K562 (cell line): ENCODE measurements around the gene CNNM3. TPM values are rescaled to one million over a fixed set of nuclear protein-coding genes. Genes with fewer than 3 reads are reported as not detected.
A peak's percentile ranks its signal among the peaks of the same experiment; 100 is the strongest.

Source experiments
- CEBPB ChIP-seq: fragments of 450-650 bp; IDR thresholded peaks from 2 replicates; pipeline ENCODE4 v1.6.1; 2016; ENCODE audit warnings: missing genetic modification characterization, missing compliant biosample characterization
- CREM ChIP-seq: IDR thresholded peaks from 2 replicates; pipeline ENCODE4 v1.6.1; 2014; ENCODE audit warnings: antibody characterized with exemption, low read depth
- ETS2 ChIP-seq: IDR thresholded peaks from 2 replicates; pipeline ENCODE4 v1.6.1; 2016; ENCODE audit warnings: borderline replicate concordance, missing genetic modification characterization, mild to moderate bottlenecking, moderate library complexity, missing compliant biosample characterization; ENCODE audit not compliant: poor library complexity, severe bottlenecking
- KDM5B ChIP-seq: fragments of 200-600 bp; sonication (generic); IDR thresholded peaks from 2 replicates; pipeline ENCODE4 v1.6.1; 2012; ENCODE audit warnings: low read depth, mild to moderate bottlenecking, moderate library complexity, low read length, control low read depth, inconsistent platforms; ENCODE audit not compliant: insufficient replicate concordance
- NONO ChIP-seq, 2 experiments: fragments of 200-400 bp in 1 of 2; fragments of 450-650 bp in 1 of 2; formaldehyde crosslinking in 1 of 2; IDR thresholded peaks; 2 replicates each; pipeline ENCODE4 v1.6.1; 2017; ENCODE audit warnings: low read depth in 2 of 2, mild to moderate bottlenecking in 2 of 2, moderate library complexity in 2 of 2, low read length in 1 of 2
- POLR3G ChIP-seq: IDR thresholded peaks from 2 replicates; pipeline ENCODE4 v1.6.1; 2011; ENCODE audit not compliant: insufficient read length, insufficient replicate concordance; ENCODE audit errors: extremely low read depth
- RBM22 ChIP-seq: fragments of 200-400 bp; formaldehyde crosslinking; IDR thresholded peaks from 2 replicates; pipeline ENCODE4 v1.6.1; 2018; ENCODE audit warnings: low read length, low read depth; ENCODE audit not compliant: poor library complexity, severe bottlenecking
- ZNF12 ChIP-seq: sonication (generic); formaldehyde crosslinking; IDR thresholded peaks from 2 replicates; pipeline ENCODE4 v1.4.0; 2020; ENCODE audit warnings: mild to moderate bottlenecking, missing genetic modification reagents
- ZNF717 ChIP-seq: fragments of 250-450 bp; sonication (Bioruptor Pico); IDR thresholded peaks from 2 replicates; pipeline ENCODE4 v1.5.0; 2021
- ZNF830 ChIP-seq: fragments of 250-450 bp; sonication (Bioruptor Pico); IDR thresholded peaks from 2 replicates; pipeline ENCODE4 v1.5.0; 2021; ENCODE audit warnings: mild to moderate bottlenecking
- polyA plus RNA-seq, 8 experiments: library from polyadenylated mRNA; depleted of rRNA in 4 of 8; stranded (reverse) in 5 of 8; unstranded in 3 of 8; fragments of >200 nt; fragmentation: Nextera tagmentation in 2 of 8; fragmentation: Illumina TruSeq in 1 of 8; extraction: Ambion mirVana in 2 of 8; extraction: Trizol in 1 of 8; gene quantifications; 2 replicates each; pipeline versions ENCODE4 v1.2.1 to v1.2.3, GENCODE V29; 2011 to 2014; ENCODE audit warnings: inconsistent platforms in 1 of 8, missing spikeins in 1 of 8
- total RNA-seq, 7 experiments: library from RNA; depleted of rRNA in 6 of 7; stranded (reverse); fragments of >200 nt in 6 of 7; fragmentation: Illumina TruSeq in 2 of 7; extraction: Trizol in 2 of 7; gene quantifications; 2 replicates each; pipeline versions ENCODE4 v1.2.1 to v1.2.3, GENCODE V29; 2011 to 2021; ENCODE audit warnings: low replicate concordance in 1 of 7
- TF ChIP-seq, protein P1 (sequence below): IDR thresholded peaks from 2 replicates; pipeline ENCODE4 v1.6.1; 2016; ENCODE audit warnings: missing genetic modification characterization, missing compliant biosample characterization

The CNNM3 gene
- total and polyA plus RNA-seq, 9 of the 15 experiments (the other 6 are each of a cell fraction or from before 2014, with no cell fraction given) = 1.4 to 16.9 (median 6.5) TPM

DNA sequence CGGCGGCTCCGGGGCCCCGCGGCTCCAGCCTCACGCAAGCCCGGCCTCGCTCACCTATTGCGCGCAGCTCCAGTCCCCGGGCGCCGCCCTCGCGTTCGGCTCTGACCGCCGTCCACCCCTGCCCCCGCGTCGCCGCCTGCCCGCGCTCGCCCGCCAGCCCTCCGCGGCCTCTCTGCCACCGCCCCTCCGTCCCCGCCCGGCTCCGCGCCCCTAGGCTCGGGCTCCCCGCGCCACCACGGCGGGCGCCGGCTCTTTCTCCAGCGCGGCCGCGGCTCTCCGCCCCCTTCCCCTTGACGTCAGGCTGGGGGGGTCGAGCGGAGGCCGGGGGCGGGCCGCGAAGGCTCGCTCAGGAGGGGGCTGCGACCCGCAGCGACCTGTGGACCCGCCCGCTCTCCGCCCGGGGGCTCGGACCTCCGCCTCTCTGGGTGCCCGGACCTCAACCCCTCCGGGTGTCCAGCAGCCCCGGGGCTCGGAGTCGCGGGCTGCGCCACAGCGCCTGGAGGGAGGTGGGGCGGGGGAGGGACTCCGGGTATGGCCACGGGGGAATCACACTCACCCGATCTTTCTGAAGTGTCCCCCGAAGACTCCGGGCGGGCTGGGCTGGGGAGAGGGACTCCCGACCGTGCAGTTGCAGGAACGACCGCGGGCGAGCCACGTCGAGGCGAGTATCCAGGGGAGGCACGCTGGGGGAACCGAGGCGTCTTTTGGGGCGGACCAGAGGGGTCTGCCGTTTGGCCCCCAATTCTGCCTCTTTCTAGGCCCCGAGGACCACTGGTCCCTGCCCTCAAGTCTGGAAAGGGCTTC is 54.0 kb downstream of the CNNM3 start, which contains the start of gene SEMA4C (continued):
- TF ChIP-seq ZNF12 (CRISPR knock-in tag) (0 out of 2 replicates have a peak, but pooled peaks have one; percentile 41), ZNF830 (no peak), KDM5B (peak; percentile 52), ZNF717 (CRISPR knock-in tag) (no peak), CREM (peak; percentile 91), CEBPB (tag) (no peak), RBM22 (peak; percentile 37), ETS2 (tag) (no peak), POLR3G (no peak), NONO (IDR thresholded peaks at IDR 0.05; ENCODE audit: low read depth in 2 of 2, low read length in 1 of 2) (peak in 1 of 2 experiments; percentile 32; a peak in 1 of 4 replicates)
- TF ChIP-seq, protein P1, sequence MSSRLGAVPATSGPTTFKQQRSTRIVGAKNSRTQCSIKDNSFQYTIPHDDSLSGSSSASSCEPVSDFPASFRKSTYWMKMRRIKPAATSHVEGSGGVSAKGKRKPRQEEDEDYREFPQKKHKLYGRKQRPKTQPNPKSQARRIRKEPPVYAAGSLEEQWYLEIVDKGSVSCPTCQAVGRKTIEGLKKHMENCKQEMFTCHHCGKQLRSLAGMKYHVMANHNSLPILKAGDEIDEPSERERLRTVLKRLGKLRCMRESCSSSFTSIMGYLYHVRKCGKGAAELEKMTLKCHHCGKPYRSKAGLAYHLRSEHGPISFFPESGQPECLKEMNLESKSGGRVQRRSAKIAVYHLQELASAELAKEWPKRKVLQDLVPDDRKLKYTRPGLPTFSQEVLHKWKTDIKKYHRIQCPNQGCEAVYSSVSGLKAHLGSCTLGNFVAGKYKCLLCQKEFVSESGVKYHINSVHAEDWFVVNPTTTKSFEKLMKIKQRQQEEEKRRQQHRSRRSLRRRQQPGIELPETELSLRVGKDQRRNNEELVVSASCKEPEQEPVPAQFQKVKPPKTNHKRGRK = no peak
